HG02610 (cell line): ENCODE measurements around the gene ERF.

Experiments used
- ATAC-seq: cut with Tn5 transposase; IDR thresholded peaks from one replicate; pipeline ENCODE4 v1.9.1; 2021; ENCODE audit warnings: mild to moderate bottlenecking, moderate library complexity; ENCODE audit not compliant: unreplicated experiment

Gene ERF

GRCh38 chr19:42254089-42254849 lies 659 bp downstream of the ERF start:
- no peak for ATAC-seq

- no peak for ATAC-seq
Observed at GRCh38 chr19:42253245-42254088, 1.5 kb downstream of the ERF start.

- ATAC-seq: no peak
Observed at GRCh38 chr19:42252365-42253244, 2.3 kb downstream of the ERF start.

GRCh38 chr19:42251572-42252358 lies 3.2 kb downstream of the ERF start:
- no peak for ATAC-seq

- ATAC-seq: no peak
Observed at GRCh38 chr19:42250666-42251531, 4.0 kb downstream of the ERF start.

GRCh38 chr19:42250183-42250665 lies 4.7 kb downstream of the ERF start:
- ATAC-seq: no peak

- ATAC-seq: no peak
Observed at GRCh38 chr19:42249769-42250168, 5.2 kb downstream of the ERF start.

GRCh38 chr19:42249149-42249750 lies 5.7 kb downstream of the ERF start:
- ATAC-seq: no peak

- ATAC-seq: no peak
Observed at GRCh38 chr19:42248270-42249148, 6.4 kb downstream of the ERF start.

GRCh38 chr19:42247640-42248199 lies 7.2 kb downstream of the ERF start:
- no peak for ATAC-seq

- ATAC-seq: no peak
Observed at GRCh38 chr19:42246922-42247639, 7.8 kb downstream of the ERF start.

- ATAC-seq: no peak
Observed at GRCh38 chr19:42246143-42246921, 8.6 kb downstream of the ERF start.

GRCh38 chr19:42245231-42245630 lies 9.7 kb downstream of the ERF start:
- no peak for ATAC-seq

GRCh38 chr19:42244347-42245220 lies 10.3 kb downstream of the ERF start:
- no peak for ATAC-seq
